WTC11 (cell line): ENCODE measurements around the gene PIWIL4.

Source experiments
- CTCF ChIP-seq: fragments of 200-600 bp; IDR thresholded peaks from 2 replicates; pipeline ENCODE4 v1.8.0; 2022; ENCODE audit warnings: antibody characterized with exemption
- NFYB ChIP-seq: sonication (generic); formaldehyde crosslinking; conservative IDR thresholded peaks from 2 replicates; pipeline ENCODE4 v1.8.0; 2022; ENCODE audit warnings: low read depth, missing genetic modification reagents
- TF ChIP-seq, protein P1 (sequence below): sonication (generic); formaldehyde crosslinking; IDR thresholded peaks from 2 replicates; pipeline ENCODE4 v1.8.0; 2022; ENCODE audit warnings: mild to moderate bottlenecking, missing genetic modification reagents
- TF ChIP-seq, protein P2 (sequence below): sonication (generic); formaldehyde crosslinking; IDR thresholded peaks from 2 replicates; pipeline ENCODE4 v1.8.1; 2023; ENCODE audit warnings: mild to moderate bottlenecking, moderate library complexity, missing genetic modification reagents

- no peak for TF ChIP-seq CTCF
- TF ChIP-seq, protein P1, sequence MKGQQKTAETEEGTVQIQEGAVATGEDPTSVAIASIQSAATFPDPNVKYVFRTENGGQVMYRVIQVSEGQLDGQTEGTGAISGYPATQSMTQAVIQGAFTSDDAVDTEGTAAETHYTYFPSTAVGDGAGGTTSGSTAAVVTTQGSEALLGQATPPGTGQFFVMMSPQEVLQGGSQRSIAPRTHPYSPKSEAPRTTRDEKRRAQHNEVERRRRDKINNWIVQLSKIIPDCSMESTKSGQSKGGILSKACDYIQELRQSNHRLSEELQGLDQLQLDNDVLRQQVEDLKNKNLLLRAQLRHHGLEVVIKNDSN = no peak
- TF ChIP-seq NFYB (CRISPR knock-in tag) = no peak
- TF ChIP-seq, protein P2, sequence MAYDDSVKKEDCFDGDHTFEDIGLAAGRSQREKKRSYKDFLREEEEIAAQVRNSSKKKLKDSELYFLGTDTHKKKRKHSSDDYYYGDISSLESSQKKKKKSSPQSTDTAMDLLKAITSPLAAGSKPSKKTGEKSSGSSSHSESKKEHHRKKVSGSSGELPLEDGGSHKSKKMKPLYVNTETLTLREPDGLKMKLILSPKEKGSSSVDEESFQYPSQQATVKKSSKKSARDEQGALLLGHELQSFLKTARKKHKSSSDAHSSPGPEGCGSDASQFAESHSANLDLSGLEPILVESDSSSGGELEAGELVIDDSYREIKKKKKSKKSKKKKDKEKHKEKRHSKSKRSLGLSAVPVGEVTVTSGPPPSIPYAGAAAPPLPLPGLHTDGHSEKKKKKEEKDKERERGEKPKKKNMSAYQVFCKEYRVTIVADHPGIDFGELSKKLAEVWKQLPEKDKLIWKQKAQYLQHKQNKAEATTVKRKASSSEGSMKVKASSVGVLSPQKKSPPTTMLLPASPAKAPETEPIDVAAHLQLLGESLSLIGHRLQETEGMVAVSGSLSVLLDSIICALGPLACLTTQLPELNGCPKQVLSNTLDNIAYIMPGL (CRISPR knock-in tag) = no peak
These were observed 36.4 kb downstream of the PIWIL4 start for GRCh38 chr11:94603587-94603986.
